HL-60/S4 treated with phorbol 12-myristate 13-acetate at 8.2 ng/mL for 4 days and 3 days (cell line): ENCODE data around the gene PSMB9.
"Not testable (repeated sequence)": the region's sequence is repeated elsewhere in the genome, so short reads cannot be mapped to it uniquely, and the experiment has no call there.

Source experiments
- in situ Hi-C: fragments of 300-500 bp; cut with MboI; formaldehyde crosslinking; loops from 2 replicates; pipeline ENCODE4 v1.15.0; 2022; ENCODE audit warnings: low sequenced_read_pairs

Gene PSMB9

DNA sequence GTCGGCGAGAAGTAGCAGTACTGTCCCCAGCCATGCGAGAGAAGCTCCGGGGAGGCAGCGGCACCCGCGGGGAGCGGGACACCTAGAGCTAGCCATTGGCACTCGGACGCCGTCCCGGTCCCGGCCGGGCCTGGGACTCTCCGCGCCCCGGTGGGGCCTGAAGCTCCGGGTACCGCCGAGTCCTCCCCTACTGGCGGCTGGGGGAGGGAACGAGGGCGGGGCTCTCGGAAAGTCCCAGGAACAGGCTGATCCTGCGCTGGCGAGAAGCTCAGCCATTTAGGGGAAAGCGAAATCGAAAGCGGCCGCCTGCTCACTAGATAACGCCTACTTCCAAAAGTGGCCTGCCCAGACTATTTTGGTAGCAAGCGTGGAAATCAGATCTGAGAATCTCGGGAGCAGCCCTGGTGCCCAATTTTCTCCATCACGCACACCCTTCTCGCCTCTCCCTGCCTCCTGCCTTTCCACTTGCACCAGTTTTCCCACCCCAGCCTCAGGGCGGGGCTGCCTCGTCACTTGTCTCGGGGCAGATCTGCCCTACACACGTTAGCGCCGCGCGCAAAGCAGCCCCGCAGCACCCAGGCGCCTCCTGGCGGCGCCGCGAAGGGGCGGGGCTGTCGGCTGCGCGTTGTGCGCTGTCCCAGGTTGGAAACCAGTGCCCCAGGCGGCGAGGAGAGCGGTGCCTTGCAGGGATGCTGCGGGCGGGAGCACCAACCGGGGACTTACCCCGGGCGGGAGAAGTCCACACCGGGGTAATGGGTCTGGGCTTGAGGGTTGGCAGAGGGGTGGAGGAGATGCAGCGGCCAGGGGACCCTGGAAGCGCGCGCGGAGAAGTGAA is at the start of gene PSMB9, which contains the start of gene TAP1:
Gene PSMB9, plus strand, starts transcription at position 652 of the 835 bp plus-strand sequence. Its CDS starts 38 bp downstream, at position 690.
Gene TAP1, minus strand, starts transcription at position 164 of the 835 bp plus-strand sequence. Its CDS starts 68 bp downstream, at position 96.
- in situ Hi-C loops, result no loop called here

DNA sequence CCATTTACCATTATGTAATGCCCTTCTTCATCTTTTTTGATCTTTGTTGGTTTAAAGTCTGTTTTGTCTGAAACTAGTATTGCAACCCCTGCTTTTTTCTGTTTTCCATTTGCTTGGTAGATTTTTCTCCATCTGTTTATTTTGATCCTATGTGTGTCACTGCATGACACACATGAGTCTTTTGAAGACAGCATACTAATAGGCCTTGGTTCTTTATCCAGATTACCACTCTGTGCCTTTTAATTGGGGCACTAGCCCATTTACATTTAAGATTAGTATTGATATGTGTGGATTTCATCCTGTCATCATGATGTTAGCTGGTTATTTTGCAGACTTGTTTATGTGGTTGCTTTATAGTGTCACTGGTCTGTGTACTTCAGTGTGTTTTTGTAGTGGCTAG is 48.6 kb upstream of the PSMB9 start:
- in situ Hi-C loops, result not testable (repeated sequence)

GRCh38 chr6:32807020-32807580 is 46.9 kb upstream of the PSMB9 start:
- in situ Hi-C loops, result no loop called here

GRCh38 chr6:32809171-32809570 is 44.8 kb upstream of the PSMB9 start:
- in situ Hi-C loops, result no loop called here

GRCh38 chr6:32814145-32814544 is 39.8 kb upstream of the PSMB9 start:
- in situ Hi-C loops, result no loop called here

DNA sequence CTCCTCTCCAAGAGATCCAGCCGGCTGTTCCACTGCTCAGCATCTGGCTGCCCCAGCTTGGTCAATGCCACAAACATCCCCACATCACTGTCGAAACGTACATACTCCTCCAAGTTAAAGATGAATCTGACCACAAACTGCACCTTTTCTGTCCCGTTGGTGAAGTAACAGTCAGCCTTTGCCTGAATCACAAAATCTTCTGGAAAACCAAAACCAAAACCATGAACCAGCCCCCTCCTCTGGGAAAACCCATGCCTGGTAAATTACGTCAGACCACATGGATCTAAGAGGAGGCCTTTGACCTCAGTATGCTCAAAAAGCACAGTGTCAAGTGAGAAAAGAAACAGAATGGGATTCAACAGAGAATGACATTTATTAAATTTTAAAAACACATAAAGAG is 38.9 kb upstream of the PSMB9 start:
- in situ Hi-C loops, result no loop called here

DNA sequence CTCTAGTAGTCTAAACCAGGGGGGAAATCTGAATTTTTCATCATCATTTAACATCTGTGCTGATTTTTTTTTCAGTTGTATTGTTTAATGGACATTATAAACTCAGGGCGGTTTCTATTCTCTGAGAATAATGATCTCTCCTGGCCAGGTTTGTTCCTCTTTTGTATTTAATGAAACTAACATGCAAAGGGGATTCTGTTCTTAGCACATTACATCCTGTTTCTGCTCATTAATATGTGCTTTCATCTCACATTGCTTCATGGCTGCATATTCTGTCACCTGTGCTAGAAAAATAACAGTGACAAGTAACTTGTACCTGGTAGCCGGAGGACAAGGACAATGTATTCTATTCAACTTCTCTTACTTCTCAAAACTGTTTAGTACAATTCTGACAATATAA is 38.0 kb upstream of the PSMB9 start:
- in situ Hi-C loops, result no loop called here

GRCh38 chr6:32816746-32817204 is 37.2 kb upstream of the PSMB9 start, which contains the start of gene HLA-DOB:
TSS of gene HLA-DOB (minus strand) at chr6:32817002. CDS start at chr6:32816951, 51 bp downstream.
- in situ Hi-C loops, result no loop called here

GRCh38 chr6:32818867-32819266 is 35.1 kb upstream of the PSMB9 start:
- in situ Hi-C loops, result no loop called here

DNA sequence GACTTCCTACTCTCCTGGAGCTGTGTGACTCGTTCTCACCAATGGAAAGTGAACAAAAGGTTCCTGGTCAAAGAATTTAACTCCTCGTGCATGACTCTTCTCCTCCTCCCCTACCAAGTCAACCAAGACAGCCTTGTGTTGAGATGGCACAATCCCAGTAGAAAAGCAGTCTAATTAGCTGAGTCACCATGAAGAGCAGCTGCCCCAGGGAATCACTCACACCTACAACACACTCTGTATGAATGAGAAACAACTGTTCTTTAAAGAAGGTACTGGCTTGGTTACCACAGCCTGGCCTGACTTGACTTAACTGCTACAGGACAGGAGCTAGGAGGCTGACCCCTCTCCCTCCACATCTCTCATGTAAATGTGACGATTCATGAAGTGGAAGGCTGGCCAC is 34.3 kb upstream of the PSMB9 start:
- in situ Hi-C loops, result no loop called here

GRCh38 chr6:32825966-32826365 is 28.0 kb upstream of the PSMB9 start:
- in situ Hi-C loops, result no loop called here

DNA sequence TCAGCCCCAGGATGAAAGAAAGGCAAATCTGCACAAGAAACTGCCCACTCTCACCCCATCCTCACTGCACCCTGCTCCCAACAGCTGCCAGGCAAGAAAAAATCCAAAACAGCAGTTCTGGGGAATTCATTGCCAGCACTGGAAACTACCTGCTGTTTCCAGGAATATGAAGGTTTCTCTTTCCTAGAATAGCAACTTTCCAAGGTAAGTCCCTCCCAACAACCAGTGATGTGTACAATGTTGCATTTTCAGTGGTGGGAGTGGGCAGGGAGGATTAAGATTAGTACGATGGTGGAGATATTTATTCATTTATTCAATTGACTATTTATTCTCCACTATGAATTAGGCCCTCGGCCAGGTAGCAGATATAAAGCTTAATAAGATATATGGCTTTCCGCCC is 27.0 kb upstream of the PSMB9 start:
- in situ Hi-C loops, result no loop called here

DNA sequence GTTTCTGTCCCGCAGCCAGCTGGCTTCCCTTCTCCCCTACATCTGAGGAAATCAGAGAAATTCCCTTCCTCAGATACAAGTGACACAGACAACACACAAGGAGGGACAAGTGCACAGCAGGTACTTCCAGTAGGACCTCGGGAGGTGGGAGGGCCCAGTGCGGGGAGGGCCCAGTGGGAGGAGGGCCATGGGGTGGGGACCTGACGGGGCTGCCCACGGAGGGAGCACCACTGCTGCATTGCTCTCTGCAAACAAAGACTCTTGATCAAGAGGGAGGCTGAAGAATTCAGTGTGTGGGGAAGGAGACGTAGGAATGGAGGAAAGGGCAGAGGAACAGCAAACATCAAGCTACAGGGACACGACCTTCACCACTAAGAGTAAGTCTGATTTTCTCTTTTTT is 24.5 kb upstream of the PSMB9 start:
- in situ Hi-C loops, result no loop called here

GRCh38 chr6:32830017-32830416 is 24.0 kb upstream of the PSMB9 start:
- in situ Hi-C loops, result no loop called here

- in situ Hi-C loops, result no loop called here
Observed at GRCh38 chr6:32830936-32831335, 23.1 kb upstream of the PSMB9 start.

DNA sequence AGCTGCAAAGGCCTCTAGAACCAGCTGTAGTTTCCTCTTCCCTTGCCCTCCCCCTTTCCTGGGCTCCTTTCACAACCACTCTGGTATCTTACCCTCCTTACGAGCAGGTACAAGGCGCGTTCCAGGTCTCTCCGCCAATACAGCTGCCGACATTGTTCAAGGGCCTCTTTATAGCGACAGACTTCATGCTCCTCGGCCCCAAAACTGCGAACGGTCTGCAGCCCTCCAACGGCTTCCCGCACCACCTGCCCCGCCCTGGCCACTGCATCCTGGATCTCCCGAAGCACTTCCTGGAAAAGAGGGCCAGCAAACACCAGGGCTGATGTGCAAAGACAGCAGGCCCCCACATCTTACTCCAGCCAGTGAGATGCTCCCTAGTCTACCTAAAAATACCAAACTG is 21.5 kb upstream of the PSMB9 start:
- in situ Hi-C loops, result no loop called here

- in situ Hi-C loops, result no loop called here
Observed at GRCh38 chr6:32833664-32834063, 20.3 kb upstream of the PSMB9 start.

DNA sequence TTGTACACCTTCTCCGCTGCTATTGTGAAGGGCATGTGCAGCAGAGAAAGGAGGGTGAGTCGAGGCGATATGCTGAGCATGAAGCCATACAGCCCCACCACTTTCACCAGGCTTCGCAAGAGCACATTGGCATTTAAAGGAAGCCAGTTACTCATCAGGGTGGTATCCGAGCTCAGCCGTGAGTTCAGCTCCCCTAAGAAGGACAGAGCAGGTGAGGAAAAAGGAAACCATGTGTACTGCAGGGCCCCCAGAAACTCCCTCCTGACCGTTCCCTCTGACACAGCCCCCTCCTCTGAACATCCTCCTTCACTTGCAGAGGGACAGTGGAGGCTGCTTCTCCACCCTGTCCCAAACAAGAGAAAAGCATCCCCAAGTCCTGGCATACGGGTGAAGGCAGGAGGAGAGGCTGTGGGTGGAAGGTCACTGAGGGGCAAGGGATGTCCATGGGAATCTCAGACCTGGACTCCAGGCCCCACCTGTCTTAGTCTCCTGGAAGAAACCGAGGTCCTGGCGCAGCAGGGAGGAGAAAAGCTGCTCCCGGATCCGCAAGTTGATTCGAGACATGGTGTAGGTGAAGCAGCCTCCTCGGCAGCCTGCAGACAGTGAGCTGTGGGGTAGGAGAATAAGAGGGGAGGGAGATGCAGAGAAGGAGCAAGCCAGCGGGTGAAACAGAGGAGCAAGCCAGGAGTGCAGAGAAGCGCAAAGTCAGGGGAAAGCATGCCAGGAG is 18.7 kb upstream of the PSMB9 start:
- in situ Hi-C loops, result no loop called here

DNA sequence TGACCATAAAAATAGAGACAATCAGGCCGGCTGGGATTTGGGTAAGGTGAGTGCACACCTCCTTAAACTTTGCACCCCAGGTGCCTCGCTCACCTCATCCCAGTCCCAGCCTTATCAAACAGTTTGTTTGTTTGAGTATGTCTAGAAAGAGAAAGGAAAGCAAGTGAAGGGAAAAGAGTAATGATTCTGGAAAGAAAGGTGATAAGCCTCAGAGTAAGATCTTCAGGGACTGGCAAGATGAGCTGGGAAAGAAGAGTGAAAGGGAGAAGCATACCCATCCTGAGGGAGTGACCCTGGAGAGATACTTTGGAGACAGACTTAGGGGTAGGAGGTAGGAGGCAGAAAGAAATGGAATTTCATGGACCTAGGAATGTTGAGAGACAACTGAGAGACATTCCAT is 17.1 kb upstream of the PSMB9 start:
- in situ Hi-C loops, result no loop called here

GRCh38 chr6:32837651-32838113 is 16.3 kb upstream of the PSMB9 start:
- in situ Hi-C loops, result no loop called here
